ENCODE data around the gene MTHFR. TPM values are rescaled to one million over a fixed set of nuclear protein-coding genes. Genes with fewer than 3 reads are reported as not detected.

Gene MTHFR
- total RNA-seq = 10 to 100 TPM; 10.2 to 24.7 (median 18.1) TPM

DNA sequence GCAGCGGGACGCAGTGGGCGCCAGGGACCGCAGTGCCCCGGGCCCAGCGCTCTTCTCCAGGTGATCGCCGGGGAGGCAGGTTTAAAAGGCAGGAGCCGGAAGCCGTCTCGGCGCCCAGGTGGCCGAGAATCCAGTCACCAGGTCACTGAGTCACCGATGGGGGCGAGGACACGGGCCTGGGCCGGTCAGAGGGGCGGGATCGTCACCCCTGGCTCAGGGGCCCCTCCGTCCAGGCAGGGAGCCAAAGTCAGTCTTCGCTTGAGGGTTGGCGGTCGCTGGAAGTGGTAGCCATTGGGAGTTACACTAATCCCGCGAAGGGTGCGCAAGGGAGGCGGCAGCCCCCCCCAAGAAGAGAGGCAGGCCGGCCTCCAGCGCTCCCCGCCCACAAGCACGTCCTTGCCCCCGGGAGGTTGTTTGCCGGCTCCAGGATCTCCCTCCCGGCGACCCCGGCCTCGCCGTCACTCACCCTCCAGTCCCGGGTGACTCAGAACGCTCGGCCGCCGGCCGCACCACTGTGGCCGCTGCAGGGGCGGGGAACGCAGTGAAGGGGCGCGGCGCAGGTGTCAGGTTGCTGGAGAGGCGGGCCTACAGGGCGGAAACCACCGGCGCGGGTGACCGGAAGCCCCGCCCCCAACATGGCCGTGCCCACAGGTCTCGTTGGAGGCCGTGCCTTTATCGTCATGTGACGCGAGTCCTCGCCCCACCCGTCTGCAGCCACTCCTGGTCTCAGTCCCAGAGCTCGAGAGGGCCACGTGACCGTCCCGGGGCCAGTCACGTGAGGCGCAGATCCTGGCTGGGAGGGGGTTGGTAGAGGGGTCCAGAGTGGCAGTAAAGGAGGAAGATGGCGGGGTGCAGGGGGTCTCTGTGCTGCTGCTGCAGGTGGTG, at the start of gene MTHFR, which contains the start of gene CLCN6:
MTHFR (minus strand) TSS at position 543 of the 885 bp plus-strand sequence. CDS start 2,848 bp downstream, outside the sequence.
CLCN6 (plus strand) TSS at position 770 of the 885 bp plus-strand sequence; CDS start at position 842, 72 bp downstream.
- DNase-seq (peak; percentile 100), ATAC-seq (peak; percentile 72 to 73)
- H3K9me3 ChIP-seq = no peaks in the 10 kb centered on the region
- TF ChIP-seq, protein P1, sequence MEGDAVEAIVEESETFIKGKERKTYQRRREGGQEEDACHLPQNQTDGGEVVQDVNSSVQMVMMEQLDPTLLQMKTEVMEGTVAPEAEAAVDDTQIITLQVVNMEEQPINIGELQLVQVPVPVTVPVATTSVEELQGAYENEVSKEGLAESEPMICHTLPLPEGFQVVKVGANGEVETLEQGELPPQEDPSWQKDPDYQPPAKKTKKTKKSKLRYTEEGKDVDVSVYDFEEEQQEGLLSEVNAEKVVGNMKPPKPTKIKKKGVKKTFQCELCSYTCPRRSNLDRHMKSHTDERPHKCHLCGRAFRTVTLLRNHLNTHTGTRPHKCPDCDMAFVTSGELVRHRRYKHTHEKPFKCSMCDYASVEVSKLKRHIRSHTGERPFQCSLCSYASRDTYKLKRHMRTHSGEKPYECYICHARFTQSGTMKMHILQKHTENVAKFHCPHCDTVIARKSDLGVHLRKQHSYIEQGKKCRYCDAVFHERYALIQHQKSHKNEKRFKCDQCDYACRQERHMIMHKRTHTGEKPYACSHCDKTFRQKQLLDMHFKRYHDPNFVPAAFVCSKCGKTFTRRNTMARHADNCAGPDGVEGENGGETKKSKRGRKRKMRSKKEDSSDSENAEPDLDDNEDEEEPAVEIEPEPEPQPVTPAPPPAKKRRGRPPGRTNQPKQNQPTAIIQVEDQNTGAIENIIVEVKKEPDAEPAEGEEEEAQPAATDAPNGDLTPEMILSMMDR (IDR thresholded peaks at IDR 0.05 in 4 of 5, conservative IDR thresholded peaks at IDR 0.05 in 1 of 5) = peak in 1 of 5 experiments; percentile 55
- peak; percentile 96 to 98 for TF ChIP-seq POLR2A (IDR thresholded peaks at IDR 0.05)
- H3K4me1 ChIP-seq = peaks cover 57 to 63% of the 10 kb centered on the region in 2 donors
- H3K27ac ChIP-seq = peak within 1 kb of the TSS; percentile 92 to 99 (median 96)
- peaks cover 0 to 33% of the 10 kb centered on the region in 2 donors for H3K36me3 ChIP-seq
- H3K4me3 ChIP-seq = peak within 1 kb of the TSS; percentile 82 to 95 (median 86)
- H3K27me3 ChIP-seq = no peaks in the 10 kb centered on the region
- intact Hi-C loops (cut with DNase I; ENCODE audit: low total_unique reads) = loop anchor here (1.0 to 2.0 kb wide), 2 partner anchors 69 to 103 kb away; partner anchors contain the start of gene AGTRAP
- in situ Hi-C loops (cut with MboI; ENCODE audit: low sequenced_read_pairs in 4 of 4) = no loop called here

DNA sequence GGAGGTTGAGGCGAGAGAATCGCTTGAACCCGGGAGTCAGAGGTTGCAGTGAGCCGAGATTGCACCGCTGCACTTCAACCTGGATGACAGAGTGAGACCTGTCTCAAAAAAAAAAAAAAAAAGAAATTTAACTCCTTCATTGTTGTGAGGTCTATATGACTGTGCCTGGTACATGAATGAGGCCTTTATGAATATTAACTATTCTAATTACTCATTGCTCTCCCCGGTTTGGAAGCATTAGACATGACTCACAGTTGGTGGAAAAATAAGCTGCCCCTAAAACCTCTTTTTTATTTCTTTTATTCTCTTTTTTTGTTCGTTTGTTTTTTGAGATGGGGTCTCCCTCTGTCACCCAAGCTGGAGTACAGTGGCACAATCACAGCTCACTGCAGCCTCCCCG, 49.7 kb upstream of the MTHFR start:
- in situ Hi-C loops (cut with MboI; ENCODE audit: low sequenced_read_pairs in 4 of 4) (no loop called here), intact Hi-C loops (cut with DNase I; ENCODE audit: low total_unique reads) (no loop called here)
- no peak overlapping the region for H3K27ac ChIP-seq
- H3K4me3 ChIP-seq = no peak overlapping the region
- DNase-seq (no peak), ATAC-seq (no peak)
- TF ChIP-seq POLR2A (IDR thresholded peaks at IDR 0.05) = no peak
- TF ChIP-seq, protein P1 (IDR thresholded peaks at IDR 0.05 in 4 of 5, conservative IDR thresholded peaks at IDR 0.05 in 1 of 5) = no peak
- peaks cover 32 to 34% (median 34%) of the 10 kb centered on the region in 3 donors for H3K27me3 ChIP-seq
- no peaks in the 10 kb centered on the region for H3K36me3 ChIP-seq
- H3K4me1 ChIP-seq = no peaks in the 10 kb centered on the region
- H3K9me3 ChIP-seq = no peaks in the 10 kb centered on the region

DNA sequence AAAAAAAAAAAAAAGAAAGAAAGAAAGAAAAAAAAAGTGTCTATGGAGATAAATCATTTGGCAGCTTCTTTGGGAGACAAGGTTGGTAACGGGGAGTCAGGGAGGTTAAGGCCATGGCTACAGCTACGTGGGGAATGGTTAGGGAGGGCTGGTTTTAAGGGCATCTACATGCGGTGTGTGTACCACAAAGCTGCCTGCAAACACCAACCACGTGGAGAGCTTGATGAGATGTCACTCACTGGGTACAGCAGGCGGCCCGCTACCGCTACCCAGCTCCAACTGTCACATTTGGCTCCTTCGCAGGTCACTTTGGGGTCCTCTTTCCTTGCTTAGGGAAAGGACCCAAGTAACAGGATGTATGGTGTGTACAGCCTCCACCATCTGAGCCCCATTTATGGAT, 48.8 kb upstream of the MTHFR start:
- Histone ChIP-seq H3K36me3 (no peaks in the 10 kb centered on the region), H3K9me3 (no peaks in the 10 kb centered on the region), H3K27me3 (peaks cover 25 to 33% (median 26%) of the 10 kb centered on the region in 3 donors), H3K4me1 (no peaks in the 10 kb centered on the region), H3K4me3 (no peak overlapping the region), H3K27ac (no peak overlapping the region)
- no peak for ATAC-seq
- in situ Hi-C loops (cut with MboI; ENCODE audit: low sequenced_read_pairs in 4 of 4) (no loop called here), intact Hi-C loops (cut with DNase I; ENCODE audit: low total_unique reads) (no loop called here)
- DNase-seq = no peak
- TF ChIP-seq POLR2A (IDR thresholded peaks at IDR 0.05) = no peak
- TF ChIP-seq, protein P1 (IDR thresholded peaks at IDR 0.05 in 4 of 5, conservative IDR thresholded peaks at IDR 0.05 in 1 of 5) = no peak

DNA sequence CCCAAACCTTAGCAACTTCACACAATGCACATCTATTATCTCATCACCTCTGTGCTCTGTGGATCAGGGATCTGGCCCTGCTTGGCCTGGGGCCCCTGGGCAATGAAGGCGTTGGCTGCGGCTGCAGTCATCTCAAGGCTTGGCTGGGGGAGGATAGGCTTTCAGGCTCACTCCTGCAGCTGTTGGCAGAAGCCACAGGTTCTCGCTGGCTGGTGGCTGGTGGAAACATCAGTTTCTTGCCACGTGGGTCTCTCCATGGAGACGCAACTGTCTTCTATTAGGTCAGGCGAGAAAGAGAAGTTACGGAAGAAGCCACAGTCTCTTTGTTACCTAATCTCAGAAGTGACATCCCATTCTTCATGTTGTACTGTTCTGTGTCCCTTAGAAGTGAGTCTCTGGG, 45.4 kb upstream of the MTHFR start:
- Histone ChIP-seq H3K4me3 (no peak overlapping the region), H3K36me3 (peaks cover 0 to 7% of the 10 kb centered on the region in 2 donors), H3K27ac (no peak overlapping the region), H3K4me1 (no peaks in the 10 kb centered on the region), H3K9me3 (no peaks in the 10 kb centered on the region), H3K27me3 (peaks cover 0 to 13% (median 0%) of the 10 kb centered on the region in 3 donors)
- in situ Hi-C loops (cut with MboI; ENCODE audit: low sequenced_read_pairs in 4 of 4) (no loop called here), intact Hi-C loops (cut with DNase I; ENCODE audit: low total_unique reads) (no loop called here)
- TF ChIP-seq, protein P1 (IDR thresholded peaks at IDR 0.05 in 4 of 5, conservative IDR thresholded peaks at IDR 0.05 in 1 of 5) = no peak
- no peak for TF ChIP-seq POLR2A (IDR thresholded peaks at IDR 0.05)
- ATAC-seq (peak in 1 of 2 donors; percentile 33), DNase-seq (no peak)

Measured in gastrocnemius medialis (tissue), 4 donors.